Measurements from ENCODE around the gene SERAC1. TPM values are rescaled to one million over a fixed set of nuclear protein-coding genes. Genes with fewer than 3 reads are reported as not detected.
"Not testable (repeated sequence)": the region's sequence is repeated elsewhere in the genome, so short reads cannot be mapped to it uniquely, and the experiment has no call there.

The SERAC1 gene
- total and polyA plus RNA-seq, 4 donors = 3.1 to 10.1 (median 4.8) TPM

GRCh38 chr6:158174514-158174913, 6.5 kb upstream of the SERAC1 start:
- Histone ChIP-seq H3K27me3 (ENCODE audit: control insufficient read depth in 3 of 3, insufficient read depth in 3 of 3, low read length in 2 of 3) (no peaks in the 10 kb centered on the region), H3K9ac (ENCODE audit: insufficient read depth in 1 of 2, low read length in 2 of 2) (no peak overlapping the region), H3K4me3 (no peak overlapping the region), H3K9me3 (ENCODE audit: control insufficient read depth in 4 of 4, insufficient read depth in 3 of 4, low read length in 3 of 4) (no peaks in the 10 kb centered on the region), H3K4me1 (ENCODE audit: control insufficient read depth in 5 of 5, insufficient read depth in 5 of 5, low read length in 5 of 5) (peaks cover 0 to 3% (median 0%) of the 10 kb centered on the region in 5 donors), H3K27ac (ENCODE audit: low read depth in 1 of 2, low read length in 1 of 2) (no peak overlapping the region), H3K36me3 (ENCODE audit: control insufficient read depth in 4 of 4, insufficient read depth in 4 of 4, low read length in 4 of 4) (peaks cover 0 to 6% (median 1%) of the 10 kb centered on the region in 4 donors)
- DNase-seq (peak in 2 of 3 donors; percentile 18 to 19), ATAC-seq (ENCODE audit: insufficient read depth, low FRiP score) (no peak)
- WGBS, 2 donors = 71 to 80% methylated on average over 2 of the region's 2 CpGs
- no peak for TF ChIP-seq CTCF (IDR thresholded peaks at IDR 0.05; ENCODE audit: control extremely low read depth, extremely low read depth)

- no peaks in the 10 kb centered on the region for H3K9me3 ChIP-seq (ENCODE audit: control insufficient read depth in 4 of 4, insufficient read depth in 3 of 4, low read length in 3 of 4)
- 81 to 100% methylated on average over 2 of the region's 2 CpGs for WGBS, 2 donors
- H3K36me3 ChIP-seq (ENCODE audit: control insufficient read depth in 4 of 4, insufficient read depth in 4 of 4, low read length in 4 of 4) = peaks cover 0 to 6% (median 1%) of the 10 kb centered on the region in 4 donors
- no peak overlapping the region for H3K4me3 ChIP-seq
- H3K4me1 ChIP-seq (ENCODE audit: control insufficient read depth in 5 of 5, insufficient read depth in 5 of 5, low read length in 5 of 5) = peaks cover 0 to 3% (median 0%) of the 10 kb centered on the region in 5 donors
- H3K9ac ChIP-seq (ENCODE audit: insufficient read depth in 1 of 2, low read length in 2 of 2) = no peak overlapping the region
- no peaks in the 10 kb centered on the region for H3K27me3 ChIP-seq (ENCODE audit: control insufficient read depth in 3 of 3, insufficient read depth in 3 of 3, low read length in 2 of 3)
- no peak for TF ChIP-seq CTCF (IDR thresholded peaks at IDR 0.05; ENCODE audit: control extremely low read depth, extremely low read depth)
- DNase-seq (no peak), ATAC-seq (ENCODE audit: insufficient read depth, low FRiP score) (no peak)
- H3K27ac ChIP-seq (ENCODE audit: low read depth in 1 of 2, low read length in 1 of 2) = no peak overlapping the region
Measured at GRCh38 chr6:158174024-158174423, 6.0 kb upstream of the SERAC1 start.

- WGBS, 2 donors = 87 to 93% methylated on average over 5 of the region's 5 CpGs
- Histone ChIP-seq H3K4me3 (no peak overlapping the region), H3K36me3 (ENCODE audit: control insufficient read depth in 4 of 4, insufficient read depth in 4 of 4, low read length in 4 of 4) (peaks cover 0 to 3% (median 1%) of the 10 kb centered on the region in 4 donors), H3K27me3 (ENCODE audit: control insufficient read depth in 3 of 3, insufficient read depth in 3 of 3, low read length in 2 of 3) (no peaks in the 10 kb centered on the region), H3K9me3 (ENCODE audit: control insufficient read depth in 4 of 4, insufficient read depth in 3 of 4, low read length in 3 of 4) (no peaks in the 10 kb centered on the region), H3K9ac (ENCODE audit: insufficient read depth in 1 of 2, low read length in 2 of 2) (no peak overlapping the region), H3K4me1 (ENCODE audit: control insufficient read depth in 5 of 5, insufficient read depth in 5 of 5, low read length in 5 of 5) (peaks cover 0 to 4% (median 3%) of the 10 kb centered on the region in 5 donors), H3K27ac (ENCODE audit: low read depth in 1 of 2, low read length in 1 of 2) (no peak overlapping the region)
- no peak for DNase-seq
- no peak for TF ChIP-seq CTCF (IDR thresholded peaks at IDR 0.05; ENCODE audit: control extremely low read depth, extremely low read depth)
- ATAC-seq (ENCODE audit: insufficient read depth, low FRiP score) = no peak
Measured at GRCh38 chr6:158172001-158172400, 3.9 kb upstream of the SERAC1 start.

GRCh38 chr6:158170656-158171081, 2.6 kb upstream of the SERAC1 start:
- TF ChIP-seq CTCF (IDR thresholded peaks at IDR 0.05; ENCODE audit: control extremely low read depth, extremely low read depth) = no peak
- no peak overlapping the region for H3K4me3 ChIP-seq
- no peaks in the 10 kb centered on the region for H3K36me3 ChIP-seq (ENCODE audit: control insufficient read depth in 4 of 4, insufficient read depth in 4 of 4, low read length in 4 of 4)
- no peaks in the 10 kb centered on the region for H3K9me3 ChIP-seq (ENCODE audit: control insufficient read depth in 4 of 4, insufficient read depth in 3 of 4, low read length in 3 of 4)
- peaks cover 0 to 8% (median 3%) of the 10 kb centered on the region in 5 donors for H3K4me1 ChIP-seq (ENCODE audit: control insufficient read depth in 5 of 5, insufficient read depth in 5 of 5, low read length in 5 of 5)
- no peak for DNase-seq
- no peak overlapping the region for H3K9ac ChIP-seq (ENCODE audit: insufficient read depth in 1 of 2, low read length in 2 of 2)
- WGBS, 2 donors = 71 to 84% methylated on average over 3 of the region's 3 CpGs
- ATAC-seq (ENCODE audit: insufficient read depth, low FRiP score) = no peak
- peak overlapping the region in 1 of 2 donors; percentile 26 for H3K27ac ChIP-seq (ENCODE audit: low read depth in 1 of 2, low read length in 1 of 2)
- no peaks in the 10 kb centered on the region for H3K27me3 ChIP-seq (ENCODE audit: control insufficient read depth in 3 of 3, insufficient read depth in 3 of 3, low read length in 2 of 3)

GRCh38 chr6:158169634-158170033, 1.6 kb upstream of the SERAC1 start:
- H3K27ac ChIP-seq (ENCODE audit: low read depth in 1 of 2, low read length in 1 of 2); H3K4me3 ChIP-seq; H3K4me1 ChIP-seq (ENCODE audit: control insufficient read depth in 5 of 5, insufficient read depth in 5 of 5, low read length in 5 of 5); ATAC-seq (ENCODE audit: insufficient read depth, low FRiP score); H3K9me3 ChIP-seq (ENCODE audit: control insufficient read depth in 4 of 4, insufficient read depth in 3 of 4, low read length in 3 of 4); H3K27me3 ChIP-seq (ENCODE audit: control insufficient read depth in 3 of 3, insufficient read depth in 3 of 3, low read length in 2 of 3); H3K9ac ChIP-seq (ENCODE audit: insufficient read depth in 1 of 2, low read length in 2 of 2); H3K36me3 ChIP-seq (ENCODE audit: control insufficient read depth in 4 of 4, insufficient read depth in 4 of 4, low read length in 4 of 4); DNase-seq: not testable (repeated sequence)
- WGBS, 2 donors = 96% methylated on average over 6 of the region's 6 CpGs

Measured in lung (tissue), 12 donors.